Urinary bladder (tissue), 4 donors: Measurements from ENCODE around the gene APOB. TPM values are rescaled to one million over a fixed set of nuclear protein-coding genes. Genes with fewer than 3 reads are reported as not detected.

Experiments used
- DNase-seq: peaks from one replicate; pipeline ENCODE4 v3.0.0-alpha.2; 2015; ENCODE audit errors: extremely low spot score
- H3K27ac ChIP-seq: one replicate; pipeline ENCODE4 v1.5.1; 2013; ENCODE audit warnings: low read depth, mild to moderate bottlenecking, moderate library complexity
- H3K36me3 ChIP-seq: one replicate; pipeline ENCODE4 v1.6.1; 2013; ENCODE audit warnings: mild to moderate bottlenecking, moderate library complexity; ENCODE audit not compliant: insufficient read depth
- H3K4me1 ChIP-seq: one replicate; pipeline ENCODE4 v1.6.1; 2013; ENCODE audit warnings: mild to moderate bottlenecking, moderate library complexity; ENCODE audit not compliant: insufficient read depth
- H3K4me3 ChIP-seq: one replicate; pipeline ENCODE4 v1.5.1; 2013; ENCODE audit warnings: low read depth, low read length
- WGBS: extraction: QIAGEN DNeasy Blood & Tissue Kit; methylation state at CpG from one replicate; pipeline ENCODE4 v1.1.7; 2013; 5-methylcytosine and 5-hydroxymethylcytosine counted together
- polyA plus RNA-seq: library from polyadenylated mRNA; stranded (reverse); fragments of 200-250 nt; gene quantifications from one replicate; pipeline ENCODE4 v1.2.3, GENCODE V29; 2013
- total RNA-seq: library from RNA; depleted of rRNA; stranded (reverse); fragments of >200 nt; gene quantifications from one replicate; pipeline ENCODE4 v1.2.3, GENCODE V29; 2014
- donor health status: healthy with polysubstance abuse.
- donor health status: healthy.

The APOB gene
- total and polyA plus RNA-seq, 2 donors: 0.32 to 0.49 TPM

GRCh38 chr2:21059885-21060610 is 16.2 kb upstream of the APOB start:
- Histone ChIP-seq H3K36me3 (no peaks in the 10 kb centered on the region), H3K27ac (no peak overlapping the region), H3K4me3 (no peak overlapping the region), H3K4me1 (no peaks in the 10 kb centered on the region)
- DNase-seq: no peak
- WGBS: 89% methylated on average over 3 of the region's 3 CpGs

- 91% methylated on average over 2 of the region's 2 CpGs for WGBS
- Histone ChIP-seq H3K4me1 (no peaks in the 10 kb centered on the region), H3K4me3 (no peak overlapping the region), H3K36me3 (no peaks in the 10 kb centered on the region), H3K27ac (no peak overlapping the region)
- DNase-seq: no peak
Measured at GRCh38 chr2:21057097-21057496, 13.2 kb upstream of the APOB start.

GRCh38 chr2:21055879-21056790 is 12.3 kb upstream of the APOB start:
- no peak for DNase-seq
- Histone ChIP-seq H3K4me3 (no peak overlapping the region), H3K36me3 (no peaks in the 10 kb centered on the region), H3K27ac (no peak overlapping the region), H3K4me1 (no peaks in the 10 kb centered on the region)
- 56% methylated on average over 10 of the region's 10 CpGs for WGBS

GRCh38 chr2:21055451-21055850 is 11.6 kb upstream of the APOB start:
- DNase-seq: no peak
- H3K4me3 ChIP-seq: no peak overlapping the region
- WGBS: 64% methylated on average over 3 of the region's 3 CpGs
- no peaks in the 10 kb centered on the region for H3K4me1 ChIP-seq
- H3K27ac ChIP-seq: no peak overlapping the region
- no peaks in the 10 kb centered on the region for H3K36me3 ChIP-seq

- Histone ChIP-seq H3K27ac (no peak overlapping the region), H3K4me1 (no peaks in the 10 kb centered on the region), H3K36me3 (no peaks in the 10 kb centered on the region), H3K4me3 (no peak overlapping the region)
- 96% methylated on average over 6 of the region's 6 CpGs for WGBS
- no peak for DNase-seq
Measured at GRCh38 chr2:21054011-21054410, 10.1 kb upstream of the APOB start.

GRCh38 chr2:21052044-21052443 is 8.2 kb upstream of the APOB start:
- Histone ChIP-seq H3K27ac (no peak overlapping the region), H3K4me1 (no peaks in the 10 kb centered on the region), H3K36me3 (no peaks in the 10 kb centered on the region), H3K4me3 (no peak overlapping the region)
- no peak for DNase-seq
- WGBS: 76% methylated on average over 4 of the region's 4 CpGs

GRCh38 chr2:21050164-21050563 is 6.3 kb upstream of the APOB start:
- no peak for DNase-seq
- Histone ChIP-seq H3K36me3 (no peaks in the 10 kb centered on the region), H3K4me3 (no peak overlapping the region), H3K27ac (no peak overlapping the region), H3K4me1 (no peaks in the 10 kb centered on the region)

- Histone ChIP-seq H3K36me3 (no peaks in the 10 kb centered on the region), H3K4me3 (no peak overlapping the region), H3K27ac (no peak overlapping the region), H3K4me1 (no peaks in the 10 kb centered on the region)
- no peak for DNase-seq
- 44% methylated on average over 8 of the region's 8 CpGs for WGBS
Measured at GRCh38 chr2:21047141-21048009, 3.5 kb upstream of the APOB start.

GRCh38 chr2:21046506-21046905 is 2.6 kb upstream of the APOB start:
- H3K4me1 ChIP-seq: no peaks in the 10 kb centered on the region
- H3K4me3 ChIP-seq: no peak overlapping the region
- H3K36me3 ChIP-seq: no peaks in the 10 kb centered on the region
- no peak overlapping the region for H3K27ac ChIP-seq
- no peak for DNase-seq
- 81% methylated on average over 2 of the region's 2 CpGs for WGBS

- no peak overlapping the region for H3K27ac ChIP-seq
- no peak overlapping the region for H3K4me3 ChIP-seq
- DNase-seq: no peak
- H3K36me3 ChIP-seq: no peaks in the 10 kb centered on the region
- WGBS: 82% methylated on average over 20 of the region's 20 CpGs
- no peaks in the 10 kb centered on the region for H3K4me1 ChIP-seq
Measured at GRCh38 chr2:21044694-21045371, 960 bp upstream of the APOB start.

GRCh38 chr2:21042958-21043743 is 722 bp downstream of the APOB start:
- no peak overlapping the region for H3K27ac ChIP-seq
- DNase-seq: peak; percentile 23
- WGBS: 23% methylated on average over 25 of the region's 25 CpGs
- H3K4me1 ChIP-seq: no peaks in the 10 kb centered on the region
- H3K36me3 ChIP-seq: no peaks in the 10 kb centered on the region
- no peak overlapping the region for H3K4me3 ChIP-seq

GRCh38 chr2:21042708-21042957 is 1.2 kb downstream of the APOB start:
- H3K27ac ChIP-seq: no peak overlapping the region
- H3K4me3 ChIP-seq: no peak overlapping the region
- H3K4me1 ChIP-seq: no peaks in the 10 kb centered on the region
- 23% methylated on average over 5 of the region's 5 CpGs for WGBS
- DNase-seq: no peak
- no peaks in the 10 kb centered on the region for H3K36me3 ChIP-seq
